ENCODE data around the gene ATAD5.

Gene ATAD5

GRCh38 chr17:30824356-30825145 is 7.2 kb upstream of the ATAD5 start, which contains the start of gene CRLF3:
TSS of gene CRLF3 (minus strand) at chr17:30824692. CDS start at chr17:30824651, 41 bp downstream.
- Histone ChIP-seq H3K79me2 (ENCODE audit: insufficient read depth, low read depth) (peaks cover 45% of the 10 kb centered on the region), H2AFZ (ENCODE audit: low read depth) (peak within 1 kb of the TSS; percentile 98), H3K36me3 (ENCODE audit: insufficient read depth) (no peaks in the 10 kb centered on the region)

GRCh38 chr17:30827082-30827481 is 4.7 kb upstream of the ATAD5 start:
- no peak overlapping the region for H3K4me3 ChIP-seq (IDR thresholded peaks at IDR 0.05; ENCODE audit: insufficient read depth, low read depth, low read length)
- TF ChIP-seq CTCF (conservative IDR thresholded peaks at IDR 0.05; ENCODE audit: low read depth, low read length): no peak
- H3K27ac ChIP-seq: no peak overlapping the region
- H3K27me3 ChIP-seq (ENCODE audit: insufficient read depth, low read depth): no peaks in the 10 kb centered on the region
- H3K4me2 ChIP-seq: no peak overlapping the region
- peaks cover 31% of the 10 kb centered on the region for H3K4me1 ChIP-seq (ENCODE audit: low read depth, poor library complexity, severe bottlenecking)
- H2AFZ ChIP-seq (ENCODE audit: low read depth): no peak overlapping the region
- H3K79me2 ChIP-seq (ENCODE audit: insufficient read depth, low read depth): peaks cover 28% of the 10 kb centered on the region
- no peaks in the 10 kb centered on the region for H3K36me3 ChIP-seq (ENCODE audit: insufficient read depth)
- no peaks in the 10 kb centered on the region for H4K20me1 ChIP-seq (ENCODE audit: insufficient read depth)
- no peak overlapping the region for H3K9ac ChIP-seq

More at GRCh38 chr17:30824356-30825145, 7.2 kb upstream of the ATAD5 start, which contains the start of gene CRLF3:
- TF ChIP-seq CTCF (conservative IDR thresholded peaks at IDR 0.05; ENCODE audit: low read depth, low read length): 0 out of 2 replicates have a peak, but pooled peaks have one; percentile 41
- peak within 1 kb of the TSS; percentile 84 for H3K9ac ChIP-seq
- peak within 1 kb of the TSS; percentile 45 for H3K27ac ChIP-seq
- H3K27me3 ChIP-seq (ENCODE audit: insufficient read depth, low read depth): no peaks in the 10 kb centered on the region
- peaks cover 28% of the 10 kb centered on the region for H3K4me1 ChIP-seq (ENCODE audit: low read depth, poor library complexity, severe bottlenecking)
- H3K4me2 ChIP-seq: peak within 1 kb of the TSS; percentile 98
- H4K20me1 ChIP-seq (ENCODE audit: insufficient read depth): no peaks in the 10 kb centered on the region
- no peak within 1 kb of the TSS for H3K4me3 ChIP-seq (IDR thresholded peaks at IDR 0.05; ENCODE audit: insufficient read depth, low read depth, low read length)

GRCh38 chr17:30829022-30829421 is 2.7 kb upstream of the ATAD5 start:
- H3K36me3 ChIP-seq (ENCODE audit: insufficient read depth): no peaks in the 10 kb centered on the region
- no peak overlapping the region for H3K9ac ChIP-seq
- H4K20me1 ChIP-seq (ENCODE audit: insufficient read depth): no peaks in the 10 kb centered on the region
- peaks cover 23% of the 10 kb centered on the region for H3K4me1 ChIP-seq (ENCODE audit: low read depth, poor library complexity, severe bottlenecking)
- TF ChIP-seq CTCF (conservative IDR thresholded peaks at IDR 0.05; ENCODE audit: low read depth, low read length): no peak
- peaks cover 29% of the 10 kb centered on the region for H3K79me2 ChIP-seq (ENCODE audit: insufficient read depth, low read depth)
- H3K27ac ChIP-seq: no peak overlapping the region
- H3K4me2 ChIP-seq: no peak overlapping the region
- no peaks in the 10 kb centered on the region for H3K27me3 ChIP-seq (ENCODE audit: insufficient read depth, low read depth)
- no peak overlapping the region for H3K4me3 ChIP-seq (IDR thresholded peaks at IDR 0.05; ENCODE audit: insufficient read depth, low read depth, low read length)
- H2AFZ ChIP-seq (ENCODE audit: low read depth): no peak overlapping the region

GRCh38 chr17:30831257-30831656 is 509 bp upstream of the ATAD5 start:
- peak overlapping the region; percentile 62 for H3K27ac ChIP-seq
- no peaks in the 10 kb centered on the region for H4K20me1 ChIP-seq (ENCODE audit: insufficient read depth)

More at GRCh38 chr17:30831257-30831656, 509 bp upstream of the ATAD5 start:
- Histone ChIP-seq H3K36me3 (ENCODE audit: insufficient read depth) (no peaks in the 10 kb centered on the region), H2AFZ (ENCODE audit: low read depth) (peak overlapping the region; percentile 99), H3K79me2 (ENCODE audit: insufficient read depth, low read depth) (peaks cover 47% of the 10 kb centered on the region), H3K4me1 (ENCODE audit: low read depth, poor library complexity, severe bottlenecking) (peaks cover 20% of the 10 kb centered on the region), H3K4me3 (IDR thresholded peaks at IDR 0.05; ENCODE audit: insufficient read depth, low read depth, low read length) (peak overlapping the region; percentile 76), H3K9ac (peak overlapping the region; percentile 91), H3K27me3 (ENCODE audit: insufficient read depth, low read depth) (no peaks in the 10 kb centered on the region), H3K4me2 (peak overlapping the region; percentile 82)
- no peak for TF ChIP-seq CTCF (conservative IDR thresholded peaks at IDR 0.05; ENCODE audit: low read depth, low read length)

Measured in KMS-11 (cell line).